Heart right ventricle (tissue), 16 donors: ENCODE results near the gene NAALADL2. TPM values are rescaled to one million over a fixed set of nuclear protein-coding genes. Genes with fewer than 3 reads are reported as not detected.

Experiments used
- ATAC-seq, 8 donors: fragments of 200-7000 bp; cut with Tn5 transposase; one replicate each; pipeline ENCODE4 v1.9.1; 2020; ENCODE audit warnings: mild to moderate bottlenecking in 8 of 8, moderate library complexity in 8 of 8, moderate number of reproducible peaks in 1 of 8
- DNase-seq, 2 donors: peaks; one replicate each; pipeline ENCODE4 v3.0.0-alpha.2; 2020
- H3K27ac ChIP-seq, 10 donors: fragments of 200-600 bp; sonication (generic) in 2 of 10; one replicate each; pipeline versions ENCODE4 v1.5.0 to v1.8.0; 2020 to 2022; ENCODE audit warnings: mild to moderate bottlenecking in 3 of 10
- H3K27me3 ChIP-seq, 7 donors: fragments of 200-600 bp; one replicate each; pipeline ENCODE4 v1.8.0; 2021 to 2022; ENCODE audit warnings: mild to moderate bottlenecking in 2 of 7
- H3K36me3 ChIP-seq, 9 donors: fragments of 200-600 bp; sonication (generic) in 1 of 9; one replicate each; pipeline versions ENCODE4 v1.5.0 to v1.8.0; 2020 to 2022; ENCODE audit warnings: mild to moderate bottlenecking in 2 of 9
- H3K4me1 ChIP-seq, 9 donors: fragments of 200-600 bp; sonication (generic) in 1 of 9; one replicate each; pipeline versions ENCODE4 v1.5.0 to v1.8.0; 2020 to 2022; ENCODE audit warnings: mild to moderate bottlenecking in 4 of 9
- H3K4me3 ChIP-seq, 10 donors: fragments of 200-600 bp; sonication (generic) in 2 of 10; one replicate each; pipeline versions ENCODE4 v1.5.0 to v1.8.0; 2020 to 2022; ENCODE audit warnings: mild to moderate bottlenecking in 7 of 10, moderate library complexity in 2 of 10
- H3K9me3 ChIP-seq, 11 donors: fragments of 200-600 bp in 10 of 11; sonication (generic) in 2 of 11; one replicate each; pipeline versions ENCODE4 v1.5.0 to v1.8.0; 2013 to 2022; ENCODE audit warnings: mild to moderate bottlenecking in 2 of 11, control low read depth in 1 of 11, moderate library complexity in 1 of 11
- WGBS, 2 donors: extraction: QIAGEN DNeasy Blood & Tissue Kit; methylation state at CpG; one replicate each; pipeline ENCODE4 v1.1.7; 2013; ENCODE audit warnings: inconsistent platforms in 1 of 2; 5-methylcytosine and 5-hydroxymethylcytosine counted together
- intact Hi-C, 10 donors: fragments of 100-400 bp; cut with DNase I; formaldehyde crosslinking; loops; one replicate each; pipeline versions ENCODE4 v1.11.1 to v1.14.2; 2022
- polyA plus RNA-seq, 2 donors: library from polyadenylated mRNA; stranded (reverse); fragments of 200-250 nt; gene quantifications; one replicate each; pipeline ENCODE4 v1.2.3, GENCODE V29; 2013
- total RNA-seq, 10 donors: library from RNA; stranded (reverse); fragmentation: NEBNext Ultra II Directional in 3 of 10; extraction: Animal tissue kit (Norgen Biotek cat#: 25700) in 3 of 10; gene quantifications; one replicate each; pipeline versions ENCODE4 v1.2.1 to v1.2.4, GENCODE V29; 2021 to 2023
- TF ChIP-seq, protein P1 (sequence below), 9 donors: fragments of 200-600 bp; sonication (generic) in 2 of 9; IDR thresholded peaks; one replicate each; pipeline versions ENCODE4 v1.5.0 to v1.8.0; 2021 to 2022; ENCODE audit warnings: antibody characterized with exemption in 9 of 9, mild to moderate bottlenecking in 5 of 9, moderate library complexity in 1 of 9
- donor health status: Arrhythmogenic right ventricular cardiomyopathy.
- donor health status: ischemic (EF 13 %, LVEDD 7.1; RV severe dilation, severe dysfunction).
- donor health status: healthy with polysubstance abuse.
- donor health status: DM: no; HTN: yes; CAD: no.
- donor health status: DM: no; HTN: no; CAD: no.
- donor health status: ischemic (EF 25% LVEDD 6.9; RV normal size, moderate dysfunction).
- donor health status: ischemic (EF 25% LVEDD 5.7; RV mildly dilated, moderate dysfunction).
- donor health status: healthy.
- donor health status: DM: yes; HTN: yes; CAD: no.
- donor health status: Ischemic cardiomyopathy.
- donor health status: ischemic (EF 35%, LVEDD 5.7; RV mildly dilated, moderate dysfunction).
- donor health status: nonischemic (EF 11% LVEDD 7.7; RV severe dilation, severe dysfunction).
- donor health status: DM: yes; HTN: yes; CAD: no.
- donor health status: PGD.
- donor health status: ischemic (EF 29% LVEDD 5.4; RV normal size, mild dysfunction).
- donor health status: nonischemic (EF 23%, LVEDD 6.1; RV moderate dilation, normal function).

NAALADL2 gene
- total and polyA plus RNA-seq, 12 donors: 0.36 to 11.9 (median 5.2) TPM

DNA sequence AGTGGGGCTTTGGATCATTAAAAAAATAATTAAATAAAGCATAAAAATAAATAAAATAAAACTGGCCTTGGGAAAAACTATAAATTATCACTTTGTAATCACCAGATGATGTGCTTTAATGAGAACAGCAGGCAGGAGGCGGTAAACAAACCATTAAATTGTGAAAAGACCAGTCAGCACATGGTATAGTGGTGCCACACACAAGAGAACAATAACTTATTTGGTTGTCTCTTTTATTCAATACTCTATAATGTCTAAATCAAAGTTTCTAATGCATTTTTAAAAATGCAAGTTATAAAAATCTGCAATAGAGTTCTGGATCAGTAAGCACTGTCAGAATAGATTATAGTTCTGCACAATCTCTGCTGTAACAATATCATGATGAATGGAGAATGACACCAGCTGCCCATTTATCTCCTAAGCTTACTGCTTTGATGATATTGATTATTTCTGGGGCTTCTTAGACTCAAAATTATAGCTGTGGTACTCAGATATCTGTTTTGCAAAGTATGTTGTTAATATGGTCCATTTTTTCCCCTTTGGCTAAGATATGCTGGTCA lies 259.3 kb downstream of the NAALADL2 start:
- DNase-seq: no peak
- H3K36me3 ChIP-seq: no peaks in the 10 kb centered on the region
- intact Hi-C loops: no loop called here
- ATAC-seq: no peak
- no peaks in the 10 kb centered on the region for H3K4me1 ChIP-seq
- H3K4me3 ChIP-seq: no peak overlapping the region
- peaks cover 0 to 16% (median 0%) of the 10 kb centered on the region in 11 donors for H3K9me3 ChIP-seq
- no peak overlapping the region for H3K27ac ChIP-seq
- H3K27me3 ChIP-seq: no peaks in the 10 kb centered on the region
- TF ChIP-seq, protein P1, sequence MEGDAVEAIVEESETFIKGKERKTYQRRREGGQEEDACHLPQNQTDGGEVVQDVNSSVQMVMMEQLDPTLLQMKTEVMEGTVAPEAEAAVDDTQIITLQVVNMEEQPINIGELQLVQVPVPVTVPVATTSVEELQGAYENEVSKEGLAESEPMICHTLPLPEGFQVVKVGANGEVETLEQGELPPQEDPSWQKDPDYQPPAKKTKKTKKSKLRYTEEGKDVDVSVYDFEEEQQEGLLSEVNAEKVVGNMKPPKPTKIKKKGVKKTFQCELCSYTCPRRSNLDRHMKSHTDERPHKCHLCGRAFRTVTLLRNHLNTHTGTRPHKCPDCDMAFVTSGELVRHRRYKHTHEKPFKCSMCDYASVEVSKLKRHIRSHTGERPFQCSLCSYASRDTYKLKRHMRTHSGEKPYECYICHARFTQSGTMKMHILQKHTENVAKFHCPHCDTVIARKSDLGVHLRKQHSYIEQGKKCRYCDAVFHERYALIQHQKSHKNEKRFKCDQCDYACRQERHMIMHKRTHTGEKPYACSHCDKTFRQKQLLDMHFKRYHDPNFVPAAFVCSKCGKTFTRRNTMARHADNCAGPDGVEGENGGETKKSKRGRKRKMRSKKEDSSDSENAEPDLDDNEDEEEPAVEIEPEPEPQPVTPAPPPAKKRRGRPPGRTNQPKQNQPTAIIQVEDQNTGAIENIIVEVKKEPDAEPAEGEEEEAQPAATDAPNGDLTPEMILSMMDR (IDR thresholded peaks at IDR 0.05): no peak
- 93 to 94% methylated on average over 1 of the region's 1 CpG for WGBS, 2 donors

DNA sequence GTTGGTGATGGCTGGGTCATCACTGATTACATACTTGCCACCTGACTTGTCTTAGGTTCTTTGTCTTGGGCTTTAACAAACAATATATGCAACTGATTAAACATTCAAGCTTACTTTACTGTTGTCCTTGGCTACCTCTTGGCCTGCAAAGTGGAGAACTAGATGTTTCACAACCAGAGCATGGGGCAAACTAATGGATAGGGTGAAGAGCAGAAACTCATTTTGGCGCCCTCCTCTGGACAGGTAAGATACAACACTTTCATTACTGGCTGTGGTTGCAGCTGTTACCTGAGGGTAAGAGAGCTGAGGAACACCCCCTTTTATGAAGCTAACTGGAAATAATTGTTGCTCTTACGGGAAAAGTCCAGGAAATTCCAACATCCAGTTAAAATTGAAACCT lies 262.1 kb downstream of the NAALADL2 start:
- H3K27ac ChIP-seq: no peak overlapping the region
- ATAC-seq (no peak), DNase-seq (no peak)
- intact Hi-C loops: no loop called here
- no peak overlapping the region for H3K4me3 ChIP-seq
- H3K36me3 ChIP-seq: no peaks in the 10 kb centered on the region
- 30 to 46% methylated on average over 2 of the region's 2 CpGs for WGBS, 2 donors
- H3K9me3 ChIP-seq: peaks cover 0 to 26% (median 0%) of the 10 kb centered on the region in 11 donors
- no peaks in the 10 kb centered on the region for H3K4me1 ChIP-seq
- H3K27me3 ChIP-seq: no peaks in the 10 kb centered on the region
- TF ChIP-seq, protein P1 (IDR thresholded peaks at IDR 0.05): no peak

DNA sequence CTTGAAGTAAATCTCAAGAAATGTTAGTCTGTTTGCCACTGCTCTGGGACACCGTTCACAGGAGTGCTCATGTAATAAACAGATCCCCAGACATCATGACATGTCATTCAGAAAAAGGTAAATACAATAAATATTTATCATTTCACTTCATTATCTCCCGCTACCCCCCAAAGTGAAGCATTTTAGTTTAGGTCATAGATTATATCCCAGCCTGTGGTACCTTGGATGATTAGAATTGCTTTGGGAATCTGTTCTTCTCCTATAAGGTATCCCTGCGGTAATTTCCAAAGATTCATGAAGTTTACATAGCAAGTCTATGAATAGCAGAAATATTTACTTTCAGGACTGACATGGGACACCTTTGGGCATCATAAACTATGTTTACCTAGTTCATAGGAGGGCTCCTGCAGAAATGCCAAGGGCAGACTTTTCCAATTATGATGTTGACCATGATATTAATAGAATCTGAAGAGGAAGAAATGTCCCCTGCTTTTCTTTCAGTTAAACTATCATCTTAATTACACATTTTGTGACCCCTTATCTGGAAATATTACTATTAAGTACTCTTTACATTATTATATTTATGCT lies 268.0 kb downstream of the NAALADL2 start:
- Histone ChIP-seq H3K27me3 (no peaks in the 10 kb centered on the region), H3K4me1 (no peaks in the 10 kb centered on the region), H3K36me3 (no peaks in the 10 kb centered on the region), H3K27ac (no peak overlapping the region), H3K9me3 (peaks cover 0 to 22% (median 3%) of the 10 kb centered on the region in 11 donors), H3K4me3 (no peak overlapping the region)
- 95 to 97% methylated on average over 3 of the region's 3 CpGs for WGBS, 2 donors
- intact Hi-C loops: no loop called here
- no peak for DNase-seq
- no peak for ATAC-seq
- TF ChIP-seq, protein P1 (IDR thresholded peaks at IDR 0.05): no peak

DNA sequence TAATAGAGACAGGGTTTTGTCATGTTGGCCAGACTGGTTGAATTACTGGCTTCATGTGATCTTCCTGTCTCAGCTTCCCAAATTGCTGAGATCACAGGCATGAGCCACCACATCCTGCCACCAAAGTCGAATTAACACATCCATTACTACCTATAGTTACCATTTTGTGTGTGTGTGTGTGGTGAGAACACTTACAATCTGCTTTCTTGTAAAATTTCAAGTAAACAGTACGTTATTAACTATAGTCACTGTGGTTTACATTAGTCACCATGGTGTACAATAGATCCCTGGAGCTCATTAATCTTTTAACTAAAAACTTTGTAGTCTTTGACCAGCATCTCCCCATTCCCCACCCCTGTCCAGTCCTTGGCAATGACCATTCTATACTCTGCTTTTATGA lies 270.0 kb downstream of the NAALADL2 start:
- ATAC-seq (no peak), DNase-seq (no peak)
- 80 to 89% methylated on average over 2 of the region's 2 CpGs for WGBS, 2 donors
- peaks cover 0 to 17% (median 3%) of the 10 kb centered on the region in 11 donors for H3K9me3 ChIP-seq
- H3K4me3 ChIP-seq: no peak overlapping the region
- intact Hi-C loops: no loop called here
- H3K4me1 ChIP-seq: no peaks in the 10 kb centered on the region
- TF ChIP-seq, protein P1 (IDR thresholded peaks at IDR 0.05): no peak
- H3K27me3 ChIP-seq: no peaks in the 10 kb centered on the region
- H3K27ac ChIP-seq: no peak overlapping the region
- H3K36me3 ChIP-seq: no peaks in the 10 kb centered on the region
